ENCODE data around the gene SMCO3. TPM values are rescaled to one million over a fixed set of nuclear protein-coding genes. Genes with fewer than 3 reads are reported as not detected.

The SMCO3 gene
- total and polyA plus RNA-seq, 10 of the 15 experiments (the other 5 are each of a cell fraction or from before 2014, with no cell fraction given) = 0.05 to 0.35 (median 0.10) TPM; not detected in 6

GRCh38 chr12:14784471-14784870 is 29.5 kb downstream of the SMCO3 start:
- Histone ChIP-seq H3K4me3 (no peak overlapping the region), H3K27ac (ENCODE audit: control insufficient read depth, insufficient read depth) (no peak overlapping the region), H2AFZ (ENCODE audit: control insufficient read depth, low read depth, low read length) (no peak overlapping the region), H3K27me3 (replicated peaks in 1 of 2; ENCODE audit: control insufficient read depth in 2 of 2, insufficient read depth in 2 of 2, low read length in 1 of 2) (no peaks in the 10 kb centered on the region), H3K9ac (ENCODE audit: control insufficient read depth, insufficient read depth, low read length) (no peak overlapping the region), H3K36me3 (ENCODE audit: control insufficient read depth in 2 of 2, insufficient read depth in 2 of 2, low read length in 1 of 2) (peaks cover 1 to 2% of the 10 kb centered on the region in 2 experiments; a peak in 2 of 4 replicates), H3K9me3 (replicated peaks; ENCODE audit: control insufficient read depth, insufficient read depth, low read length) (no peaks in the 10 kb centered on the region), H3K4me1 (ENCODE audit: control insufficient read depth, insufficient read depth, low read length) (no peaks in the 10 kb centered on the region), H3K79me2 (ENCODE audit: control insufficient read depth, insufficient read depth, low read length) (no peaks in the 10 kb centered on the region), H4K20me1 (ENCODE audit: control insufficient read depth, insufficient read depth) (no peaks in the 10 kb centered on the region), H3K4me2 (ENCODE audit: control insufficient read depth, insufficient read depth) (no peak overlapping the region)
- WGBS (ENCODE audit: insufficient coverage, insufficient replicate concordance, low lambda C conversion rate, missing lambda C conversion rate) = 97% methylated on average over 2 of the region's 2 CpGs
- CTCF ChIA-PET = interaction anchor here (0.9 to 2.4 kb wide), 5 partner anchors 9 to 19 kb away, joined by 3 to 11 read pairs (median 6); partner anchors contain the start of genes C12orf60 and WBP11
- no TSS peak for BruUV-seq (replicated peaks)
- DNase-seq (ENCODE audit: low read depth, low spot score) (no peak), FAIRE-seq (no peak), ATAC-seq (no peak)
- POLR2A ChIA-PET = interaction anchor here (0.6 to 1.2 kb wide), 5 partner anchors 9 to 20 kb away, joined by 3 to 5 read pairs (median 4); no protein-coding TSS in a partner anchor
- intact Hi-C loops (cut with micrococcal nuclease; ENCODE audit: unreplicated experiment) (no loop called here), in situ Hi-C loops (cut with MboI) (loop anchor here (25.0 kb wide), 2 partner anchors 1103 to 1972 kb away; partner anchors contain the start of genes DDX47 and STRAP)
- no peak for TF ChIP-seq NFYB (IDR thresholded peaks at IDR 0.05; ENCODE audit: insufficient read depth, low read depth, low read length)
- TF ChIP-seq JUND (IDR thresholded peaks at IDR 0.05; ENCODE audit: low read depth, low read length) = no peak
- TF ChIP-seq CREB1 (IDR thresholded peaks at IDR 0.05; ENCODE audit: low read depth) = no peak
- no peak for TF ChIP-seq CHD4 (IDR thresholded peaks at IDR 0.05)
- TF ChIP-seq MEF2B (IDR thresholded peaks at IDR 0.05; ENCODE audit: partially characterized antibody, poor library complexity, severe bottlenecking) = no peak
- RAD21 ChIA-PET (ENCODE audit: unreplicated experiment) = interaction anchor here (0.6 to 1.4 kb wide), 6 partner anchors 12 to 200 kb away, joined by 3 to 5 read pairs (median 3); partner anchors contain the start of genes C12orf60 and WBP11
- SMC1A ChIA-PET (ENCODE audit: uncharacterized antibody, unreplicated experiment) = interaction anchor here (0.7 to 3.4 kb wide), 11 partner anchors 9 to 547 kb away, joined by 3 to 13 read pairs (median 4); partner anchors contain the start of genes C12orf60 and WBP11

- H3K4me1 ChIP-seq (ENCODE audit: control insufficient read depth, insufficient read depth, low read length) = no peaks in the 10 kb centered on the region
- DNase-seq (ENCODE audit: low read depth, low spot score) (no peak), ATAC-seq (peak; percentile 74), FAIRE-seq (no peak)
- H3K36me3 ChIP-seq (ENCODE audit: control insufficient read depth in 2 of 2, insufficient read depth in 2 of 2, low read length in 1 of 2) = peaks cover 0 to 1% of the 10 kb centered on the region in 2 experiments; a peak in 1 of 4 replicates
- H3K27me3 ChIP-seq (replicated peaks in 1 of 2; ENCODE audit: control insufficient read depth in 2 of 2, insufficient read depth in 2 of 2, low read length in 1 of 2) = no peaks in the 10 kb centered on the region
- no peaks in the 10 kb centered on the region for H3K79me2 ChIP-seq (ENCODE audit: control insufficient read depth, insufficient read depth, low read length)
- no peak overlapping the region for H3K27ac ChIP-seq (ENCODE audit: control insufficient read depth, insufficient read depth)
- ChIA-PET RAD21 (ENCODE audit: unreplicated experiment) (interaction anchor here (0.7 to 1.1 kb wide), 2 partner anchors 12 to 20 kb away, joined by 3 to 6 read pairs; partner anchors contain the start of genes C12orf60 and WBP11), SMC1A (ENCODE audit: uncharacterized antibody, unreplicated experiment) (interaction anchor here (1.5 to 3.4 kb wide), 6 partner anchors 10 to 213 kb away, joined by 4 to 17 read pairs (median 11); partner anchors contain the start of genes C12orf60 and WBP11), CTCF (interaction anchor here (1.0 to 1.8 kb wide), 5 partner anchors 9 to 213 kb away, joined by 3 to 5 read pairs (median 3); partner anchors contain the start of gene C12orf60), POLR2A (interaction anchor here (1.0 to 1.9 kb wide), 4 partner anchors 9 to 22 kb away, joined by 3 to 4 read pairs (median 4); a partner anchor contains a TSS)
- intact Hi-C loops (cut with micrococcal nuclease; ENCODE audit: unreplicated experiment) (no loop called here), in situ Hi-C loops (cut with MboI) (loop anchor here (25.0 kb wide), 2 partner anchors 1105 to 1970 kb away; partner anchors contain the start of genes DDX47 and STRAP)
- H2AFZ ChIP-seq (ENCODE audit: control insufficient read depth, low read depth, low read length) = no peak overlapping the region
- no peak overlapping the region for H3K4me2 ChIP-seq (ENCODE audit: control insufficient read depth, insufficient read depth)
- no peaks in the 10 kb centered on the region for H4K20me1 ChIP-seq (ENCODE audit: control insufficient read depth, insufficient read depth)
- no peak overlapping the region for H3K4me3 ChIP-seq
- no TSS peak for BruUV-seq (replicated peaks)
- no peak overlapping the region for H3K9ac ChIP-seq (ENCODE audit: control insufficient read depth, insufficient read depth, low read length)
- no peaks in the 10 kb centered on the region for H3K9me3 ChIP-seq (replicated peaks; ENCODE audit: control insufficient read depth, insufficient read depth, low read length)
- TF ChIP-seq YY1 (IDR thresholded peaks at IDR 0.05; ENCODE audit: low read depth, low read length) (no peak), CHD4 (IDR thresholded peaks at IDR 0.05) (no peak), EED (IDR thresholded peaks at IDR 0.05; ENCODE audit: low read depth) (no peak), RELA (IDR thresholded peaks at IDR 0.05; ENCODE audit: borderline replicate concordance, partially characterized antibody) (no peak), CEBPB (IDR thresholded peaks at IDR 0.05; ENCODE audit: borderline replicate concordance in 1 of 2, low read depth in 2 of 2, low read length in 2 of 2) (no peak), RELB (IDR thresholded peaks at IDR 0.05; ENCODE audit: low read depth) (no peak), HCFC1 (IDR thresholded peaks at IDR 0.05; ENCODE audit: low read length) (no peak), JUND (IDR thresholded peaks at IDR 0.05; ENCODE audit: low read depth, low read length) (no peak), ZNF217 (IDR thresholded peaks at IDR 0.05) (no peak), CREB1 (IDR thresholded peaks at IDR 0.05; ENCODE audit: low read depth) (no peak), PBX3 (IDR thresholded peaks at IDR 0.05; ENCODE audit: insufficient replicate concordance, low read depth, low read length) (no peak), LARP7 (IDR thresholded peaks at IDR 0.05) (no peak)
Measured at GRCh38 chr12:14782756-14783155, 31.2 kb downstream of the SMCO3 start.
